ENCODE measurements around the gene WDR86.
A peak's percentile ranks its signal among the peaks of the same experiment; 100 is the strongest.

WDR86 gene

GRCh38 chr7:151431281-151431767 is 21.5 kb upstream of the WDR86 start:
- Histone ChIP-seq H3K4me1 (ENCODE audit: control insufficient read depth, insufficient read depth, low read length) (peaks cover 33% of the 10 kb centered on the region), H3K4me3 (ENCODE audit: low read length) (no peak overlapping the region), H3K9me3 (ENCODE audit: control insufficient read depth, low read length) (no peaks in the 10 kb centered on the region), H3K9ac (ENCODE audit: low read length) (no peak overlapping the region), H3K27me3 (replicated peaks; ENCODE audit: control insufficient read depth, insufficient read depth, low read length) (no peaks in the 10 kb centered on the region), H3K36me3 (ENCODE audit: control insufficient read depth, insufficient read depth, low read length, severe bottlenecking) (no peaks in the 10 kb centered on the region)
- DNase-seq (ENCODE audit: low read depth): no peak

DNA sequence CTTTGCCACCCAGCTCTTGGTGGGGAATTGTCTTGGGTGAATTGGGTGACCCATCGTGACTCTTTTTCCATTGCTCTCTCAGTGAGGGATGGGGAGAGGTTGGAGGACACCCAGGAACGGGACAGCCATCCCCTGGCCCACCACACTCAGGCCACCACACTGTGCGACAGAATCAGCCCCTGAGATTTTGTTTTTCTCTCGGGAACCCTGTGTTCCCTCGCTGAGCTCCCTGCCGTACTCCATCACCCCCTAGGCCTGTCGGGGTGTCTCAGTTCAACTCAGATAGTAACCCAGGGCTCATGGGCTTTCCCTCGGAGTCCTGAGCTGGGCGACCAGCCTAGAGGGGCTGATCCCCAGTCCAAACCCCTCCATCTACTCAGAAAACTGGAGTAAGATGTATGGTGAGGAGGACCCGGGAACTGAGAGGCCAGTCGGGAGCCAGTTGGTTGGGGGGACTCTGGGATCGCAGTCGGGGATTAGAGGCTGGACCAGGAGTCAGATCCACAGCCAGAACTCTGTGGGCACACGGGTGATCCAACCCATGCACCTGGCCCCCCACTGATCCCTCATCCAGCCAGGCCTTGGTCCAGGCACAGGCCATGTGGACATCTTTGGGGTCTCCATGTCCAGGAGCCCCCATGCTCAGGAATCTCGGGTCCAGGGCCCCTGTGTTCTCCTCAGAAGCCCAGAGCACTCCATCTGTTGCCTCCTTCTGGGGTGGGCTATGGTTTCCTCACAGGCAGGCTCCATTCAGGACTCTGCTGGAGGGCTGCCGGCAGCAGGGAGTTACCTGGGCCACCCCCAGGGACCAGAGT is 20.8 kb upstream of the WDR86 start:
- no peak overlapping the region for H3K4me3 ChIP-seq (ENCODE audit: low read length)
- no peak overlapping the region for H3K9ac ChIP-seq (ENCODE audit: low read length)
- no peaks in the 10 kb centered on the region for H3K36me3 ChIP-seq (ENCODE audit: control insufficient read depth, insufficient read depth, low read length, severe bottlenecking)
- peaks cover 41% of the 10 kb centered on the region for H3K4me1 ChIP-seq (ENCODE audit: control insufficient read depth, insufficient read depth, low read length)
- DNase-seq (ENCODE audit: low read depth): no peak
- H3K27me3 ChIP-seq (replicated peaks; ENCODE audit: control insufficient read depth, insufficient read depth, low read length): no peaks in the 10 kb centered on the region
- H3K9me3 ChIP-seq (ENCODE audit: control insufficient read depth, low read length): no peaks in the 10 kb centered on the region

DNA sequence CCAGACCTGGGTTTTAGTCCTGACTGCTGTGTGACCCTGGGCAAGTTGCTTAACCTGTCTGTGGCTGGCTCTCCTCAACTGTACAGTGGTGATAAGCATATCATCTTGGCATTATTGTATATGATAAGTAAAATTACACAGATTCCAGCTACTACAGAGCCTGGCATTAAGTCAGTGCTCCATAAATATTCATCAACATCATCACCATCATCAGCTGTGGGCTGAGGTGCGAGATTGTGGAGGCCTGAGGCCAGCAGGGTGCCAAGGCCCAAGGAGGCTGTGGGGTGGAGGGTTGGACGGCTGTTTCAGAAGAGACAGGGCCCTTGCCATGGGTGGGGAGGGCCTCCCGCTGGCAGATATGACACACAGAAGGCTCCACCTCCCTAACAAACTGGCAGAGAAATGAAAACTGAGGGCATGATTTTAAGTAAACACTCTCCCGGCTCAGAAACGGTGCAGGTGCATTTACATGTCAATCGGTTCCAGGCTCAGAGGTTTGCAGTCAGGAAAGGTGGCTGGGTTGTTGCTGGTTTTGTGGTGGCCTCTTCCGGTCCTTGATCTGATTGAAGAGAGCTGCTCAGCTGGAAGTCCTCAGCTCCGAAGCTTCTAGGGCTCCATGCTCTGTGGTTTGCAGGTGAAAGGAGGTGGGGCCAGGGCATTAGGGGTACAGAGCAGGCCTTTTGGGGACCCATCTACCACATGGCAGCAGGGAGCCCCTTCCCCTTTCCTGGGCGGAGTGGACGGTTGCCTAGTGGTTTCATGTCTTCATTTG is 19.9 kb upstream of the WDR86 start:
- Histone ChIP-seq H3K9ac (ENCODE audit: low read length) (no peak overlapping the region), H3K27me3 (replicated peaks; ENCODE audit: control insufficient read depth, insufficient read depth, low read length) (no peaks in the 10 kb centered on the region)
- no peak for DNase-seq (ENCODE audit: low read depth)

DNA sequence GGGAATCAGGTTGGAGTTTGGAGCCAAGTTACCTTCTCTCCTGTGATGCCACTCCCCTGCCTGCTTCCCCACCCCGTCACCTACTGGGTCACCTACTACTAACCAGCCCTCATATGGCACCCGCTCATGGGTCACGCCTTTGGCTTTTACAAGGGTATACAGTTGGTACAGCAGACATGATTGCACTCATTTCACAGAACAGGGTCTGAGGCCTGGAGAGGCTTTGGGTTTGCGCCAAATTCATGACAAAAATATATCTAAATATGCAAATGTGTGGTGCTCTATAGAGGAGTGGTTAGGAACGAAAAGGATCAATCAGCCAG is 19.4 kb upstream of the WDR86 start:
- Histone ChIP-seq H3K4me1 (ENCODE audit: control insufficient read depth, insufficient read depth, low read length) (peaks cover 55% of the 10 kb centered on the region), H3K9me3 (ENCODE audit: control insufficient read depth, low read length) (no peaks in the 10 kb centered on the region), H3K36me3 (ENCODE audit: control insufficient read depth, insufficient read depth, low read length, severe bottlenecking) (no peaks in the 10 kb centered on the region), H3K9ac (ENCODE audit: low read length) (peak overlapping the region; percentile 1), H3K4me3 (ENCODE audit: low read length) (no peak overlapping the region), H3K27me3 (replicated peaks; ENCODE audit: control insufficient read depth, insufficient read depth, low read length) (no peaks in the 10 kb centered on the region)
- no peak for DNase-seq (ENCODE audit: low read depth)

More for the DNA sequence above, 19.9 kb upstream of the WDR86 start:
- Histone ChIP-seq H3K9me3 (ENCODE audit: control insufficient read depth, low read length) (no peaks in the 10 kb centered on the region), H3K36me3 (ENCODE audit: control insufficient read depth, insufficient read depth, low read length, severe bottlenecking) (no peaks in the 10 kb centered on the region), H3K4me3 (ENCODE audit: low read length) (no peak overlapping the region), H3K4me1 (ENCODE audit: control insufficient read depth, insufficient read depth, low read length) (peaks cover 49% of the 10 kb centered on the region)

GRCh38 chr7:151428378-151429236 is 18.8 kb upstream of the WDR86 start:
- no peaks in the 10 kb centered on the region for H3K27me3 ChIP-seq (replicated peaks; ENCODE audit: control insufficient read depth, insufficient read depth, low read length)
- DNase-seq (ENCODE audit: low read depth): peak; percentile 68
- no peak overlapping the region for H3K4me3 ChIP-seq (ENCODE audit: low read length)
- H3K36me3 ChIP-seq (ENCODE audit: control insufficient read depth, insufficient read depth, low read length, severe bottlenecking): no peaks in the 10 kb centered on the region
- H3K9me3 ChIP-seq (ENCODE audit: control insufficient read depth, low read length): no peaks in the 10 kb centered on the region
- peak overlapping the region; percentile 1 for H3K9ac ChIP-seq (ENCODE audit: low read length)
- H3K4me1 ChIP-seq (ENCODE audit: control insufficient read depth, insufficient read depth, low read length): peaks cover 56% of the 10 kb centered on the region

DNA sequence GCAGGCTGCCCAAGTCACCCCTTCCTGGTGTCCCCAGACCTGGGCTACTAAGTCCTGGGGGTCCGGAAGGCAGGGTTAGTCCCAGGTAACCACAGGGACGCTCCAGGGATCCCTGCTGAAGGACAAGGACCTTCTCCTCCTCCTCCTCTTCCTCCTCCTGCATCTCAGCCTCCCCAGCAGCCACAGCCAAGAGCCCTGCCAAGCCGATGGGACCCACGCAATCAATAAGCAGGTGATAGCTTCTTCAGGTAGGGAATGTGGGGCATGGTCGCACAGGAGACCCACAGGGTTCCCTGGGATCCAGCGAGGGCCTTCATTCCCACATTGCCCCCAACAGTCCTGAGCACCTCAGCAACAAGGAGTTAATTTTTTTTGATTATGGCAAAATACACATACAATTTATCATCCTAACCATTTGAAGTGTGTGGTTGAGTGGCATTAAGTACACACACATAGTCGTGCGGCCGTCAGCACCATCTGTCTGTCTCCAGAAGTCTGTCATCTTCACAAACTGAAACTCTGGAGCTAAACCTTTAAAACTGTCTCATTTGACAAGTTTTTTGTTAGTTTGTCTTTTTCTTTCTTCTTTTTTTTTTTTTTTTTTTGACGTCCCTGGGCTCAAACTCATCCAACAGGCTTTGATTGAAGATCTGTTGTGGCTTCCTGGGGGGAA is 18.0 kb upstream of the WDR86 start:
- Histone ChIP-seq H3K4me3 (ENCODE audit: low read length) (no peak overlapping the region), H3K9ac (ENCODE audit: low read length) (no peak overlapping the region), H3K9me3 (ENCODE audit: control insufficient read depth, low read length) (no peaks in the 10 kb centered on the region), H3K4me1 (ENCODE audit: control insufficient read depth, insufficient read depth, low read length) (peaks cover 56% of the 10 kb centered on the region), H3K27me3 (replicated peaks; ENCODE audit: control insufficient read depth, insufficient read depth, low read length) (no peaks in the 10 kb centered on the region), H3K36me3 (ENCODE audit: control insufficient read depth, insufficient read depth, low read length, severe bottlenecking) (no peaks in the 10 kb centered on the region)
- DNase-seq (ENCODE audit: low read depth): no peak

DNA sequence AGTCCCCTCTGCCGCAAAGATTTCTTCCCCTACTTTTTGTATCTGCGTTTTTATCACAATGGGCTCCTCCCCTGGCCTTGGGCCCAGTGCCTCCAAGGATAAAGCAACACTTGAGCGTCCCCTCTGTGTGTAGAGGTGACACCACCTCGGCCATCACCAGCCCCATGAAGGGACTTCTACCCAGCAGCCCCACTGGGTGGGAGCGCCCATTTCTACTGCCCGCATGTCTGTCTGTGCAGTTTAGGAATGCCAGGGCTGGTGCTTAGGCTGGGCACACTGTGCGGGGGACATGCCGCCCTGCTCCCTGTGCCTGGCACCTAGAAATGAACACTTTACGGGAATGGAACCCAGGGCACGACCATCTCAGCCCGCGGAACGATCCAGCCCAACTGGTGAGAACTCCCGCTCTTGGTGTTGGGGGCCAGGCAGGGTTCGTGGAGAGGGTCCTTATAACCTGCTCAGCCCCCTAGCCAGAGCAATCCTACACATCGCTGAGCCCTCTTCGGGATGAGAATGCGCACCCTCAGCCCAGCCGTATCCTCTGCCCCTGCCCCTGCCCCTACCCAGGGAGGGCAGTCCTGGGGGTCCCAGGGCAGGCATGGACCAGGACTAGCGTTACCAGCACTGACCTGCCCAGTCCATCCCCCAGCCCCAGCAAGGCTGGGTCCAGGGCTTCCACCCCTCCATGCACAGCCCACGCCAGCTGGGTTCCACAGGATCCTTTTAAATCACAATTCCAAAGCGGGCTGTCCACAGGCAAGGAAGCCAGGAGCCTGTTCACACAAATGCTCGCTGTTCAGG is 17.3 kb upstream of the WDR86 start:
- Histone ChIP-seq H3K36me3 (ENCODE audit: control insufficient read depth, insufficient read depth, low read length, severe bottlenecking) (no peaks in the 10 kb centered on the region), H3K9ac (ENCODE audit: low read length) (no peak overlapping the region), H3K4me3 (ENCODE audit: low read length) (peak overlapping the region; percentile 54), H3K9me3 (ENCODE audit: control insufficient read depth, low read length) (peaks cover 6% of the 10 kb centered on the region), H3K4me1 (ENCODE audit: control insufficient read depth, insufficient read depth, low read length) (peaks cover 56% of the 10 kb centered on the region), H3K27me3 (replicated peaks; ENCODE audit: control insufficient read depth, insufficient read depth, low read length) (no peaks in the 10 kb centered on the region)
- no peak for DNase-seq (ENCODE audit: low read depth)

DNA sequence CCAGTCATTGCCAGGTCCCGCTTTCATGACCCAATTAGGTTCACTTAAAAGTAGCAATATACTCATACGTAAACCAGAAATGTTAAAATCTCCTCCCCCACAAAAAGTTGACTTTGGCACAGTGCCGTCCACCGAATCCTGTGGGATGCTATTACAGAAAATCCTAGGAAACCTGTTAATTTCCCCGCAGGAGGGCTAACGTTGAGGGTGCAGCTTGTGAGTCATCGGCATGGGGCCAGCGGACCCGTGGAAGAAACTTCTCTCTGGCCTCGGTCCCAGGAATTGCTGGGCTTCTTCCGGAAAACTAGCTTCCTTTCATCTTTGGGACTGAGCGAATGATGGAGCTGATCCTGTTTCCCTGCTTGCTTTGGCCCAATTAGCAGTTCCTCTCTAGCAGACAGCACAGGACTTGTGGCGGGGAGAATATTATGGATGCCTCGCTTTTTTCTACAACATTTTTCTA is 16.6 kb upstream of the WDR86 start:
- peak; percentile 95 for DNase-seq (ENCODE audit: low read depth)
- Histone ChIP-seq H3K9me3 (ENCODE audit: control insufficient read depth, low read length) (peaks cover 13% of the 10 kb centered on the region), H3K36me3 (ENCODE audit: control insufficient read depth, insufficient read depth, low read length, severe bottlenecking) (no peaks in the 10 kb centered on the region), H3K9ac (ENCODE audit: low read length) (no peak overlapping the region), H3K27me3 (replicated peaks; ENCODE audit: control insufficient read depth, insufficient read depth, low read length) (no peaks in the 10 kb centered on the region), H3K4me1 (ENCODE audit: control insufficient read depth, insufficient read depth, low read length) (peaks cover 56% of the 10 kb centered on the region), H3K4me3 (ENCODE audit: low read length) (peak overlapping the region; percentile 54)

DNA sequence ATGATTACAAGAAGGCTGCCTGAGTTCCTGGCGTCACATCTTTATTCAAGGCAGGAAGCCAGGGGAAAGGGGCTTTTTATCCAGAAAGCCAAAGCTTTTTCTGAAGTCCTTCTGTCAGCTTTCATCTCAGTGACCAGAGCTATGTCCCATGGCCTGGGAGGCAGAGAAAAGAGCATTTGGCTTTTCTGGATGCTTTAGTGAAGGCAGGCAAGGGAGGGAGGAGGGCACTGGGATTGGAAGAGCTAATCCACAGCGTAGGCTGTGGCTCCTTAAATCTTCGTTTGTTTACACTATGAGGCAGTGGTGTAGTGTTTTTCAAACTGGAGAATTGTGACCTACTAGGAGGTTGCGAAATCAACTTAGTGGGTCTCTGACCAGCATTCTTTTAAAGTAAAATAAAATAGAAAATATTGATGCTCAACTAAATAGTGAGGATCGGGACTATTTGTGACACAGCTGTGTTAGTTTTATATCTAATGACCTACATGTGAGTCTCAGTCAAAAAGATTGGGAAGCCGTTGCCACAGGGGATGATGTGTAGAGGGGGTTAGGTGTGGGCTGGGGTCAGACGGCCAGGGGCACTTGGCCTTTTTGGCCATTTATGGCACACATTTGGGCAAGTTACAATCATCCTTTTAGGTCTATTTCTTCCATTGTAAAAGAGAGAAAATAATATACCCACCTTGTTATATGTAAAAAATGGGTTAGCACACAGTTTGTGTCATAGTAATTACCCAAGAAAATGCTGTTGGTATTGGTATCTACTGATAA is 16.0 kb upstream of the WDR86 start:
- H3K4me3 ChIP-seq (ENCODE audit: low read length): peak overlapping the region; percentile 54
- no peak overlapping the region for H3K9ac ChIP-seq (ENCODE audit: low read length)
- H3K27me3 ChIP-seq (replicated peaks; ENCODE audit: control insufficient read depth, insufficient read depth, low read length): no peaks in the 10 kb centered on the region
- H3K4me1 ChIP-seq (ENCODE audit: control insufficient read depth, insufficient read depth, low read length): peaks cover 56% of the 10 kb centered on the region
- H3K36me3 ChIP-seq (ENCODE audit: control insufficient read depth, insufficient read depth, low read length, severe bottlenecking): no peaks in the 10 kb centered on the region
- peaks cover 13% of the 10 kb centered on the region for H3K9me3 ChIP-seq (ENCODE audit: control insufficient read depth, low read length)
- DNase-seq (ENCODE audit: low read depth): peak; percentile 94

Data from adipocyte (in vitro differentiated cells).